ENCODE measurements around the gene ZNF341.

- no peak for TF ChIP-seq POLR2A (IDR thresholded peaks at IDR 0.05)
- no peak for TF ChIP-seq CTCF (IDR thresholded peaks at IDR 0.05)
Observed at GRCh38 chr20:33703498-33704137, 28.2 kb upstream of the ZNF341 start.
